Measurements from ENCODE around the gene PRDM15.

- TF ChIP-seq POLR2AphosphoS5 (IDR thresholded peaks at IDR 0.05) = no peak
- TF ChIP-seq CTCF (IDR thresholded peaks at IDR 0.05) = no peak
- no peak for TF ChIP-seq POLR2A (IDR thresholded peaks at IDR 0.05)
These were observed 80.8 kb downstream of the PRDM15 start for GRCh38 chr21:41798326-41798725.
